ENCODE results near the gene DCUN1D3. TPM values are rescaled to one million over a fixed set of nuclear protein-coding genes. Genes with fewer than 3 reads are reported as not detected.
A peak's percentile ranks its signal among the peaks of the same experiment; 100 is the strongest.

Gene DCUN1D3
- total RNA-seq, 4 donors from 2014 or later: 10.3 to 13.7 (median 11.8) TPM

DNA sequence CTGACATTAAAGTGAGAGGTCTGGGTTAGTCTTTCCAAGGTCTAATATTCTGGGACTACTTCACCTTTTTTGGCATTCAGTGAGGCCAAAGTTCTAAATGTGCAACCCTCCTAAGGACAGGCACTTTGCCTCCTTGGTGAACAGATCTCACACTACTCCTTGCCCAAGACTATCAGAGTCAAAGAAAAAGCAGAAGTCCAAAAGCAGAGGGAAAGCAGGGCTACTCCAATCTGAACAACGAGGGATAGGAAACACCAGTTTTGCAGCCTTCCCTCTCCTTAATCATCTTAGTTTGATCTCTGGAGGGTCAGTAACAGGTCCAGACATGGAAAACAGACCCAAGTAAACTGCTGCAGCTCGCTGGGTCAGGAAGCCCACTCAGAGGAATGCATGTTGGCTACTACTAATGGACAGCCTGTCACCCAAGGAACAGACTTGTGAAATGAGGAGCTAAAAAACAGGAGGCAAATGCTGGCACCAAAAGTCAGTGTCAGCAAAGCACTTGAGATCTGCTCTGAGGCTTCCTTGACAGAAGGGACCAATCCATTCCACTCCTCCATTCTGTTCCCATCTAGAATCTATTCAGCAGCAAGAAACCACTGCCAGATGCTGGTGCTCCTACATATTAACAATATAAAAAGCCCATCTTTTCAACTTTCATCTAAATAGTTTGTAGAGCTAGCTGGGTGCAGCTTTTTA is 29.9 kb downstream of the DCUN1D3 start:
- no peaks in the 10 kb centered on the region for H3K9me3 ChIP-seq
- DNase-seq: no peak
- TF ChIP-seq, protein P1, sequence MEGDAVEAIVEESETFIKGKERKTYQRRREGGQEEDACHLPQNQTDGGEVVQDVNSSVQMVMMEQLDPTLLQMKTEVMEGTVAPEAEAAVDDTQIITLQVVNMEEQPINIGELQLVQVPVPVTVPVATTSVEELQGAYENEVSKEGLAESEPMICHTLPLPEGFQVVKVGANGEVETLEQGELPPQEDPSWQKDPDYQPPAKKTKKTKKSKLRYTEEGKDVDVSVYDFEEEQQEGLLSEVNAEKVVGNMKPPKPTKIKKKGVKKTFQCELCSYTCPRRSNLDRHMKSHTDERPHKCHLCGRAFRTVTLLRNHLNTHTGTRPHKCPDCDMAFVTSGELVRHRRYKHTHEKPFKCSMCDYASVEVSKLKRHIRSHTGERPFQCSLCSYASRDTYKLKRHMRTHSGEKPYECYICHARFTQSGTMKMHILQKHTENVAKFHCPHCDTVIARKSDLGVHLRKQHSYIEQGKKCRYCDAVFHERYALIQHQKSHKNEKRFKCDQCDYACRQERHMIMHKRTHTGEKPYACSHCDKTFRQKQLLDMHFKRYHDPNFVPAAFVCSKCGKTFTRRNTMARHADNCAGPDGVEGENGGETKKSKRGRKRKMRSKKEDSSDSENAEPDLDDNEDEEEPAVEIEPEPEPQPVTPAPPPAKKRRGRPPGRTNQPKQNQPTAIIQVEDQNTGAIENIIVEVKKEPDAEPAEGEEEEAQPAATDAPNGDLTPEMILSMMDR (IDR thresholded peaks at IDR 0.05): no peak
- no peak for TF ChIP-seq POLR2A (IDR thresholded peaks at IDR 0.05)
- no peaks in the 10 kb centered on the region for H3K27me3 ChIP-seq
- H3K27ac ChIP-seq: peak overlapping the region in 2 of 3 donors; percentile 13 to 52
- intact Hi-C loops (cut with DNase I): no loop called here
- H3K4me3 ChIP-seq (replicated peaks in 1 of 3): no peak overlapping the region
- H3K4me1 ChIP-seq: peaks cover 24 to 55% of the 10 kb centered on the region in 2 donors
- WGBS, 2 donors: 76 to 79% methylated on average over 2 of the region's 2 CpGs
- no peaks in the 10 kb centered on the region for H3K36me3 ChIP-seq

DNA sequence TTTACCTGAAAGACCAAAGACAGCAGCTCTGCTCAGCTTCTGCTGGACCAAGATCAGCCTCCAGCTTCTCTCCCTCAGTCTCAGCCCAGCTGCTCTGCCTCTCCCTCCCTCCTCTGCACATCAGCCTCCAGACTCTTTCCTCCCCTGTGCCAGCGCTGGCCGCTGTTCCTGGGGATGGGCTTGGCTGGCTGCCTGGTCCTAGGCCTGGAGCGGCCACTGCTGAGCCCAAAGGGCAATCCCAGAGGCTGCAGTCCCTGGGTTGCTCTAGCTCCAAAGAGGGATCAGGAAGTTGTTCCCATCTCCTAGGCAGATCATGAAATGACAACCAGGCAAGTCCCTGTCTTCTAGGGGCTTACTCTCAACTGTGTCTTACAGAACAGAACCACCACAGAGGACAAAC is 31.3 kb downstream of the DCUN1D3 start:
- no peaks in the 10 kb centered on the region for H3K9me3 ChIP-seq
- WGBS, 2 donors: 0 to 9% methylated on average over 3 of the region's 3 CpGs
- TF ChIP-seq, protein P1 (IDR thresholded peaks at IDR 0.05): no peak
- TF ChIP-seq POLR2A (IDR thresholded peaks at IDR 0.05): no peak
- peak overlapping the region in 2 of 3 donors; percentile 23 to 29 for H3K27ac ChIP-seq
- H3K4me1 ChIP-seq: peaks cover 24 to 50% of the 10 kb centered on the region in 2 donors
- DNase-seq: peak; percentile 80 to 87
- H3K27me3 ChIP-seq: no peaks in the 10 kb centered on the region
- H3K4me3 ChIP-seq (replicated peaks in 1 of 3): no peak overlapping the region
- H3K36me3 ChIP-seq: no peaks in the 10 kb centered on the region
- intact Hi-C loops (cut with DNase I): no loop called here

DNA sequence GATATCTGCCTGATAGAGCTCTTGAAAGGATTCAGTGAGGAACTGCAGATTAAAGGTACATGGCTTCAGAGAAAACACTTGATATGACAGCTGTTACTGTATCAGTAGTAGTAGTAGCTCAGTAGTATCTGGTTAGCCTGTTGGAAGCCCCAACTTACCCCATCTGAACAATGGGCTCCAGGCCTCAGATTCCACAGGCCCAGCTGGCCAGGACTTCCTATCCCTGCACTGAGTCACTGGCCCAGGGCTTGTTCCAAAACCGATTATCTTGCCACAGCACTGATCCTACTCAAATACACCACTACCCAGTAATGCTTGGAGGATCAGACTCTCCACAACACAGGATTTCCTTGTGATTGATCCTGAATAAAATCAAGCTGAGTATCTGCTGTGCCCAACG is 32.6 kb downstream of the DCUN1D3 start:
- Histone ChIP-seq H3K27me3 (no peaks in the 10 kb centered on the region), H3K4me1 (peaks cover 24 to 50% of the 10 kb centered on the region in 2 donors), H3K27ac (no peak overlapping the region), H3K9me3 (no peaks in the 10 kb centered on the region), H3K4me3 (replicated peaks in 1 of 3) (no peak overlapping the region), H3K36me3 (no peaks in the 10 kb centered on the region)
- no peak for DNase-seq
- no peak for TF ChIP-seq POLR2A (IDR thresholded peaks at IDR 0.05)
- TF ChIP-seq, protein P1 (IDR thresholded peaks at IDR 0.05): no peak
- 80 to 92% methylated on average over 2 of the region's 2 CpGs for WGBS, 2 donors
- intact Hi-C loops (cut with DNase I): no loop called here

DNA sequence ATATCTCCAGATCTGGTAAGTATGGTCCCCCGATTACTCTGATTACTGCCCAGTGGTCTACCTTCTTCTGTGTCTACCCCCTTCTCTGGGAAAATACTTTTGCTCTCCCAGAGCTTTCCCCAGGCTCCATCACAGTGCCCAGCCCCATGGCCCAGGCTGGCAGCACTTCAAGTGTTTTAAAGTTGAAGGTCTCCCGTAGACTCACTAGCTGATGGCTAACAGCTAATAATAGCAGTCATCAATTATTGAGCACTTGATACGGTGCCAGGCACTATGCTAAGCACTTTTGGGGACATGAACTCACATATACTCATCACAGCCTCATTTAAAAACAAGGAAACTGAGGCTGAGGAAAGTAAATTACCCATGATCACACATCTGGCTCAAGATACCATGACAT is 33.4 kb downstream of the DCUN1D3 start:
- intact Hi-C loops (cut with DNase I): no loop called here
- no peak overlapping the region for H3K4me3 ChIP-seq (replicated peaks in 1 of 3)
- no peak overlapping the region for H3K27ac ChIP-seq
- WGBS, 2 donors: 72 to 85% methylated on average over 3 of the region's 3 CpGs
- TF ChIP-seq, protein P1 (IDR thresholded peaks at IDR 0.05): no peak
- TF ChIP-seq POLR2A (IDR thresholded peaks at IDR 0.05): no peak
- H3K36me3 ChIP-seq: peaks cover 0 to 3% of the 10 kb centered on the region in 2 donors
- no peak for DNase-seq
- peaks cover 24 to 50% of the 10 kb centered on the region in 2 donors for H3K4me1 ChIP-seq
- H3K27me3 ChIP-seq: no peaks in the 10 kb centered on the region
- H3K9me3 ChIP-seq: no peaks in the 10 kb centered on the region

DNA sequence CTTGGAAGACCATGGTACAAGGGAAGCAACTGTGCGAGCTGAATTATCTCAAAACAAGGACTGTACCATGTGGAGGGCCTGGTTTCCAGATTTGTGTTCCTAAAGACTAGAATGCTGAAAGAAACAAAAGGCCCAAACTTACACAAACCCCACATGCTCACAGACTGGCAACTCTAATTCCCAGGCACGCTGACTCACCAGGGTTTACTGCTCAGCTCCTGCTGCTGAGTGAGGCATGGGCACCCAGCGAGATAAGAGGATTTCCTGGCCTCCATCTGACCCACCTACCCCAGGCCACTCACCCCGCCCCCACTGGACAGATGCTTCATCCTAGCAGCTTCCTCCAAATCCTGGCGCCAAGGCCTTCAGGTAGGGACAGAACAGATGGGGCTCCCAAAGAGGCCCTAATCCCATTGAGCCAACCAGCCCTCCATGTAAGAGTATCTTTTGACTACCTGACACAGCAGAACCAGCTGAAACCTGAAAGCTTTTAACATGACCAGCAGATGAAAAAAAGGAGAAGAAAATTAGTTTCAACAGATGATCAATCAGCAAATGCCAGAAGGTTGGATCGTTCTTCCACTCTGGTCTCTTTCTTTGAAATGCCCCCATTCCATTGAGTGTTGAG is 33.9 kb downstream of the DCUN1D3 start:
- H3K27me3 ChIP-seq: no peaks in the 10 kb centered on the region
- no peak overlapping the region for H3K4me3 ChIP-seq (replicated peaks in 1 of 3)
- intact Hi-C loops (cut with DNase I): no loop called here
- TF ChIP-seq, protein P1 (IDR thresholded peaks at IDR 0.05): no peak
- TF ChIP-seq POLR2A (IDR thresholded peaks at IDR 0.05): no peak
- H3K36me3 ChIP-seq: peaks cover 0 to 3% of the 10 kb centered on the region in 2 donors
- no peaks in the 10 kb centered on the region for H3K9me3 ChIP-seq
- WGBS, 2 donors: 83 to 88% methylated on average over 6 of the region's 6 CpGs
- DNase-seq: no peak
- H3K4me1 ChIP-seq: peaks cover 20 to 45% of the 10 kb centered on the region in 2 donors
- peak overlapping the region in 2 of 3 donors; percentile 12 to 18 for H3K27ac ChIP-seq
